NCI-H1417 (cell line): Measurements from ENCODE around the gene NRG3.

Source experiments
- DNase-seq, 3 experiments: peaks; one replicate each; lab custom pipeline; 2025; lab: John Stamatoyannopoulos, UW

NRG3 gene

DNA sequence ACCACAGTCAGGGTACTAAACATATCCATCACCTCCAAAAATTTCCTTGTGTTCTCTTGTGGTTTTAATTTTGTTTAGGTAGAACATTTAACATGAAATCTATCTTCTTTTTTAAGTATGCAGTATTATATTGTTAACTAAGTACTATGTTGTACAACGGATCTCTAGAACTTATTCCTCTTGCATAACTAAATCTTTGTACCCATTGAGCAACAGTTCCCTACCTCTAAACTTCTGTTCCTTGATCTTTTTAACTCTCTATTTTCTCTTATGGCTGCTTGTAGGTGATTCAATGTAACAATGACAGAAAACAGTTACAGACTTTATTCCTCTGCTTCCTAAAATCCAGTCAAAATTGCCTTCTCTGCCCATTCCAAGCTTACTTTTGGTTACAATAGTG is 9.9 kb downstream of the NRG3 start:
- DNase-seq = no peak

DNA sequence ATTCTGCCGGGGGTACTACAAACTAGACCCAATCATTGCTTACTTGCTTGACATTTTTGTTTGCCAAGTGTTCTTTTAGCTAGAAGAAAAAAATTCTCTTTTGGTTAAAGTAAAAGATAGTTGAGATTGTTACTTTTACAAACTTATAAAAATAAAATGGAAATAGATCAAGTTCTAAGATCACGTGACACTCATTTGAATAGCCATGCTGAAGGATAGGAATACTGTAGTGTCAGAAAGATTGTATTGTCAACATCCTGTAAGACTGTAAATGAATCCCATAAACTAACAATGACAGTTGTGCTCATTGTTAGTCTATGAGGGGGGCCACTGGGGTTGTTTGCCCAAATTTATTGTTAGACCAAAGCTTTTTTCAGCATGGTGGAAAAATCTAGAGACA is 10.5 kb downstream of the NRG3 start:
- DNase-seq = no peak

DNA sequence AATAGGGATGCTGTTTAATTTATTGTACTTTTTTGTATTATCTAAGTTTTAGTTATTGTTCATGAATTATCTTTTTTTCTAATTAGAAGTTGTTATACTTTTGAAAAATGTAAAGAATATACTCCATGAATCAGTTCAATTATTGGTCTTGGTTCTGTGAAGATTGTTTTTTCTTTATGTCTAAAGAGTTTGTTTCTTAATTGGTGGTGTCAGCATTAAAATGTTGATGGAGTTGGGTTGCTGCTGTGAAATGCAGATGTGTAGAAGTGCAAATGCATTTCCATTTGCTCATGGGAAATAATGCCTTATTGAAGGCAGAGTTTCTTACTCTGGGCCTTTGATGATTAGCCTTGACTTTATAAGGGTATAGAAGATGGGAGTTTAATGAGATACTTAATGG is 11.9 kb downstream of the NRG3 start:
- DNase-seq = no peak

DNA sequence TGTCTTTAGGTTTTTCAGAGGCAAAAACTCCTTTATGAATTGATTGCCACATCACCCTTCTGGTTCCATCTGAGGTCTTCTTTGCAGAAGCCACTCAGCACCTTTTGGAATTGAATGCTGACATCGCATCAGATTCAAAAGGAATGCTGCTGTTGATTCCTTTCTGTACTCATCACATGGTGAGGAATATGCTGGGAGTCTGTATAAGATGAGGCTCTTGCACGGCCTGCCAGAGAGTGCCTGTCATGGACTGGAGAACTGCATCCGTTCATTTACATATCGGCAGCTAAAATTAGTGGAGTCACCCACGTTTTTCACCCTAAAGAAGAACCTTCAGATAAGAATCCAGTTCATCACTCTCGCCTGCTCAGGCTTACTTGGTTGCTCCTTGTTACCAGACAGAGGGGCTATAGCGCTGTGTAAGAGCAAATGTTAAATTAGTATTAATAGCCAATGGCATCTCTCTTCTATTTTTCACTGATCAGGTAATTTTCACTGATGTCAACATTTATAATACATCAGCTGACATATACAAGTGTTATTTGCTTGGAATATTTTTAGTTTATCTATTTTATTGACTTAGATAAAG is 14.3 kb downstream of the NRG3 start:
- DNase-seq = no peak

DNA sequence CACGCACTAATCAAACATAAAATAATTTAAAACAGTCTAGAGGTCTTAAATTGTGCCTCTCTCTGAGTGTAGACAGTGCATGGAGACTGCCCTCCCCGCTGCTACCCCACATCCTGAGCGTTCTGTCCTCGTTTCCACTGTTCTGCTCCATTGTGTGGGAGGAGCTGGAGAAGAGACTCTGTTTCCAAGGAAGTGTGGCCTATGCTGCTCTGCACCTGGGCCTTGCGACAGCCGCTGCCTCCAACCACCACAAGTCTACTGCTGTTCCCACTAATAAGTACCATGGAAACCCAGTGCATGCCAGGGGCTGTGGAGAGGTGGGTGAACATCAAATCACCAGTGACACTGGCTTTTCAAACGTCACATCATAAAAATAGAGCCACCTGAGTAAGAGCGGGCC is 19.6 kb downstream of the NRG3 start:
- DNase-seq = no peak

DNA sequence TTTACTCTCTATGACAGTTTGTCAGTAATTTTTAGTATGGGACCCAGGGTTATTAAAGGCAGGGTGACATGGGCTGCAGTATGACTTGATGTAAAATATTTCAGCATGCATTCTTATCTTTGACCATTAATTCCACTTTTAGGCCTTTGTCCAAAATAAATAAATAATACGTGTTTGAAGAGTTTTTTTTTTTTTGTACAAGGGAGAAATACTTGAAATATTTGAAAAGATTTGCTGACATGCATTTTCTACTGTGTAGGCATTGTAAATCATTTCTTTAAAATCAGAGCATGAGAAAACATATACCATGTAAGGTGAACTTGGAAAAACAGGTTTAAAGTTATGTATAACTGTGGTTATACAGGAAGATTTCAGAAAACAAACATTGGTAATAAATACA is 23.5 kb downstream of the NRG3 start:
- no peak for DNase-seq

DNA sequence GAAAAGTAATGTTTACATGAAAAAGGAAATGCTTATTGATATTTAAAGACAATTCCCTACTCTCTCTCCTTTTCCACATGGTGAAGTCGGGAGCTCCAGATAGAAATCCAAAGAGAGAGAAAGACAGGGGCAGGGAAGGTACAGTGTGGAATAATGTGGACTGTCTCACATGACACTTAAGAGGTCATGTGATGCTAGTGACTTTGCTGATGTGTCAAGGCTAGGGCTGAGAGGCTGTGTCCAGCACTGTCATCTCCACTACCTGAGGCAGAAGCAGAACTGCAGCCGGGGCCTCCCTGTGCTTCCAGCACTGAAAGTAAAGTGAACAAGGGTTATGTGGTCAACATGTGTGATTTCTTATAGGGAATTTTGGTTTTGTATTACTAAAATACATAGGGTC is 26.0 kb downstream of the NRG3 start:
- no peak for DNase-seq

DNA sequence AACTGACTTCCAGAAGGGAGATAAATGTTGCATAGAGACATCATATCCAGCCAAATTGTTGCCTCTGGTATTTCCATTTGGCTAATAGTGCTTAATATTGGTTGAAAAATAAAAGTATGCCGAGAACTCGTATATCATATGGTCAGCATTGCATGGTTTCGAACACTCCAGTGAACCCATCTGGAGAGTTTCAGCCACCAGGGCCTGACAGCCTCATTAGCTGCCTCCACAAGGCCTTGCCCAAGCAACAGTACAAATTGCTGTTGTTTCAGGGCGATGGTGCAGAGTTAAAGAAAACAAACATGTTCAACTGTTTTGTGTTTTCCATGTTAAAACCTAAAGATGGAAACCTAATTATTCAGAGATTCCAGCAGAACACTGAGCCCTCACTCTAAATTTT is 28.5 kb downstream of the NRG3 start:
- DNase-seq = no peak

DNA sequence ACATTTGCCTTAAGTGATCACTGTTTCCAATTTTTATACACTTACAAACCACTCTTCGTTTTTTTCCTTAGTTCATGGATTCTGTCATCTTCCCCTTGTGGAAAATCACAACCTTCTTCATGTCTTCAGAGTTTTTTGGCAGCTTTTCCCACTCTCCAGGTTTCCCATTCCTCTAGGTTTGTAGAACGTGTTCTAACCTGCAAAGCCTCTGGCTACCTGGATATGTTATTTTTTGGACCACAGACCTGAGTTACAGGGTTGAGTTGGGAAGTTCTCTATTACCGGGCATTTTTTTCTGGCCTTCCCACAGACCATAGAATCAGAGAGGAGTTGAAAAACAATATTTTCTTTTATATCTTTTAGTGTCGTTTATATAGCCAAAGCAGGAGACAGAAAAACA is 30.2 kb downstream of the NRG3 start:
- DNase-seq = no peak

DNA sequence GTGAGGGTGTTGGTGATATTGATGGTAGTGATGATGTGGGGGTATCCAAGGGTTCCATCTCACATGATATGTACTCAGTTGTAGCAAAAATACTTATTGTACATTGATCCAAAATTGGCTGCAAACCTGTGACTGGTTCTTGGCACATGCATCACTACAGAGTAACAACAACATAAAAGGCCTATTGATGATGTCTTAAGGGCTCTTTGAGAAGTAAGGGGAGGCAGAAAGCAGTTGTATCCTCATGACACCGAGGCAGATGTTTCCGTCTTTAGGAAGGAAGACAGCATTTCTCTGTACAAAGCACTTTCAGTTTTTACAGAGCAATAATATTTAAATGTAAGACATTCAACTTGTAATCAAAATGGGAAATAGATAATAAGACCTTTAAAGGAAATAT is 34.5 kb downstream of the NRG3 start:
- DNase-seq = no peak

DNA sequence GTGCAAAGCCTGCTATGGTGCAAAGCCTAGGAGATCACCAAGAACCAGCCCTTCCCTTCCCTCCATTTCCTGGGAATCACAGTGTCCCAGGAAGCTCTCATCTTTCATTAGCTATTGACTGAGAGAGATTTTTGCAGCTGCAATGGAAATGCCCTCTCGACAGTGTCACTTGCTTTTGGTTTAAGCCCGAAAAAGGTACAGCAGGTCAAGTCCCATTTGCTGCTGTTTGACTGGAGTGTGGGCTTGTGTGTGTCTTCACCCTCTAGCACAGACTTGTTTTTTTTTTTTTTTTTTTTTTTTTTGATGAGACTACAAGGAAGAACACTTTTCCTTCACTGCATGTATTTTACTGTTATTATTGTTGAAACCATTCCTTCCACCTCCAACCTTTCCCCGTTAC is 36.3 kb downstream of the NRG3 start:
- no peak for DNase-seq

DNA sequence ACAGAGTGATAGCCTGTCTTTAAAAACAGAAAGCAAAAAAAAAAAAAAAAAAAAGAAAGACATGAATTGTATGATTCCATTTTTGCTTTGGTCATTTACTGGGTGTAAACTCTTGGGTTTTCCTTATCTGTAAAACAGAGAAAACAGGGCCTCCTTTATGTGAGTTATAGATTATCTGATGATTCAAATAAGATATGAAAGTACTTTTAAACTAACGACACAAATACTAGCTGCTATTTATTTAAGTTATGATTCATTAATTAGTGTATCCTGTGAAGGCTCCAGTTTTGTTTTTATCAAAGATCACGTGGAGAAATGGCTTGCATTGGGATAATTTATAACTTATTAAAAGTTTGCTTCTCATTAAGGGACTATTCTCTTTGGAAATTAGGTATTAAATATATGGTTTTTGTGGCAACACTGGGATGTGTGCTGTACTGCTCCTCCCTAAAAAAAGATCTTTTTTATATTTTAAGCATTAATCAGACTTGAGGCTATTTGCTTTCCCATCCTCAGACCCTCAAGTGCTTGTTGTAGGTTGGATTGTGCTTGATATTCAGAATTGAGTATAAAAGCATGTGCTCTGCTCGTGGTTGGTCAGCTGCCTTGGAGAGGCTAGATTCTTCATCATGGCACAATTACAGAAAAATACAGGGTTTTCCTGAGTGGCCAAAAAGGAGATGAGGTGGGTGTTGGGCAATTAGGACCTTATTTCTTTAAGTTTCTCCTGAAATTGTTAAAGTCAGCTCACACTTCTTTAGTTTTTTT is 39.9 kb downstream of the NRG3 start:
- DNase-seq = no peak

DNA sequence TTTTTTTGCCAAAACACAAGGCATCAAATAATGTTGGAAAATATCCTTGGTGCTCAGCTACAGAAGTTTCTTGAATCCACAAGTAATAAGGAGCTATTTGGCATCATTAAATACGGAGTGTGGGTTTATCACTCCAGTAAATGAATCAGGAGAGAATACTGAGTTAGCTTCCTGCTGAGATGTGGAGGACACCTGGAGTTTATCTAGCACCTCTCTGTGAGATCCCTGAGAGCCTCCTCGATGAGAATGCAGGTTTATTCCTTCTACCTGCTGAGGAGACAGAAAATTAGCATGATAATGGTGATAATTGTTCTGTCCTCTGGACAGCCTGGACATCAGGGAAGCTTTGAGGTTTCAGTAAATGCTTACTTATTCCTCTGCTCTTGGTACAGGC is 40.5 kb downstream of the NRG3 start:
- DNase-seq = no peak

DNA sequence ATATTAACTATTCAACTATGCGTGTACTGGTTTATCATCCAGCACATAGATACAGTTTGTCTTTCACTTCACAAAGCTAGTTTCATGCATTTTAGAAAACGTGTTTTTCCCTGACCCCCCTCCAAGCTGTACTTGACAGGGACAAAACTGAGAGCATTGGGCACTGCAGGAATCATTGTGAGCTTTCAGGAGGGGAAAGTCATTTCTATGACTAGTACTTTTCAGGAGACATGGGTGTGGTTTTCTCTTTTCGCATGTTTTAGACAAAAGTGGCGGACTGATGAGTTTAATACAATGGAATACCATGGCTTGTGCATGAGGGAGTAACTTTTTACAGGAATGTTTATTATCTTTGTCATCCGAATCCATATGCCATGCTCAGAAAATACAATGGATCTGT is 42.7 kb downstream of the NRG3 start:
- no peak for DNase-seq

DNA sequence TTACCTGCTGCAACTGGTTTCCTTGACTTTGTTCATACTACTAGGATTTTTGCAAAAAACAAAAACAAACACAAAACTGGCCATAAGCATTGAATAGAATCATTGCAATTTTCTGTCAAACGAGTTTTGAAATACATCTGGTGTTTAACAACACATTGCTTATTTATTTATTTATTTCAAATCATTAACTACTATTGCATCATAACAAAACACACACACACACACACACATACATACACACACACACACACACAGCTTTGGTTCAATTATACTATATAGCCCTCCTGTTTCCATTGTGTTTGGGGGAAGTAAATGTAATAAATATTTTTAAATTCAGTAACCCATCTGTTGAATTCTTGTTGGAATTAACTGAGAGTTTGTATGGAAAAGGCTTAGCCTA is 43.8 kb downstream of the NRG3 start:
- no peak for DNase-seq

DNA sequence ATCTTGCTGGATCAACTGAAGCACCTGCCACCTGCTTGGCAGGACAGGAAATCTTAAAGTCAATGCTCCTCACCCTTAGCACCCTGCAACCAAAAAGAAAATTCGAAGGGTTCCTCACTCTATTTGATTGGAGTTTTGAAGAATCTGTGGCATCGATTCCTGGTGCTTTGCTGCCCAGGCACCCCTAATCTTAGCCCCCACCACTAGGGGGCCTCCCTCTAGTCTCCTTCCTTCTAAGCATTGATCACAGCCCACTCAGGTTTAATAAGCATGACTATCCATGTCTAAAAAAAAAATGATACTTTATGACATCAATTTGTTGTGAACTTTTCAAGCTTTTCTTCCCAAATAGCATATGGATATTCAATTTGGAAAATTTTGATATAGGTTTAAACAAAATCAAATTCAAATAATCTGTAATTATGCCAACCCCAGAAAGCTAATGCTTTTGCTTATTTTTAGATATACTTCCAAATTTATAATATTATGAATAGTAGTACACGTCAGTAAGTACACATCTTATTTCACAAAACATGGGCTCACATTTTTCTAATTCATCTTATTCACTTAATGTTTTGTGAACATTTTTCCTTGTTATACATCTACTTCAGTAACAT is 45.3 kb downstream of the NRG3 start:
- peak in 1 of 3 experiments; percentile 0 for DNase-seq

DNA sequence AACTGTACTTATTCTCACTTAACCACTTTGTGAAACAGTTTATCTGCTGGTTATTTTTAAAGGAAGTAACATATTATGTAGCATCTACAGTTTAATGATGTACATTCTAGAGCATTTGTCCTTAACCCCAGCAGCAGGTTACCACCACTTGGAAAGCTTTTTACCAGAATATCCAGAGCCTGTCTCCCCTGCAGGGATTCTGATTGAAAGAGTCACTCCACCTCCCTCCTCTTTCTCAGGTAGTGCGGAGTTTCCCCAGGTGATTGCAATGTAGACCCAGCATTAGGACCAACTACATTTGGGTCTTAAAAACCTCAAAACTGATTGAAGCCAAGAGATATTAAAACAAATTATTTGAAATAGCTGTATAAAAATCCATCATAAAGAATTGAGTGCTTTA is 53.1 kb downstream of the NRG3 start:
- DNase-seq = no peak

DNA sequence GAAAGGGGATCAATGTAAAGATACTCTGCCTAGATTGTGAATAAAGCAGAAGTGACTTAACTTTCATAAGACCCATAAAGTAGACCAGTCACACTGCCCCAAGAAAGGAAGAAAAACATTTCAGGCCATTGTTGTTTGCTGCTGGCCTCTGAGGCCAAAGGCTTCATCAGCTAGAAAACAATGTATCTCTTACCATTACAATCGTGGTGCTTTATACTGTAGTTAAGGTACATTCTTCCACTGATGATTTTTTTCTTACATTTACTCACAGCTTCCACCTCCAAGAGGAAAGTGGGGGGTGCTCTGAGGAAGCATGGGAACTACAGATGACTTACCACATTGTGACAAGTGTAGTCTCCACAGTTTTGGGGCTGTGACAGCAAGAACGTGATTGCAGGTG is 68.6 kb downstream of the NRG3 start:
- no peak for DNase-seq

DNA sequence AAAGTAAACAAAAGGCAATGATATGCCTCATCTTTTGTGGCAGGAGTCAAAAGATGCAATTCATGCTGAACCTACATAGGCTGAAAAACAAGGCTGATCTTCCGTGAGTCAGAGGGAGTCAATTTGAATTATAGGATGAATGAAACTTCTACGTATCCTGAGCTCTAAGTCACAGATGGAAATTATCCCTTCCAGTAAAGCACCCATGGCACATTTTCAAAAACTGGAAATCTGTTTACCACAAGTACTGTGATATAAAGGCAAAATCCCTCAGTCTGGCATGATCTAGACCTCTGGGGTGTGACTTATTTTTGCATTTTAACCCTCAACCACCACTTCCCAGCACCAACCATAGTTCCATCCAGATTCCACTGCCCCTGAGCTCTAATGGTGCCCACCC is 69.6 kb downstream of the NRG3 start:
- no peak for DNase-seq

DNA sequence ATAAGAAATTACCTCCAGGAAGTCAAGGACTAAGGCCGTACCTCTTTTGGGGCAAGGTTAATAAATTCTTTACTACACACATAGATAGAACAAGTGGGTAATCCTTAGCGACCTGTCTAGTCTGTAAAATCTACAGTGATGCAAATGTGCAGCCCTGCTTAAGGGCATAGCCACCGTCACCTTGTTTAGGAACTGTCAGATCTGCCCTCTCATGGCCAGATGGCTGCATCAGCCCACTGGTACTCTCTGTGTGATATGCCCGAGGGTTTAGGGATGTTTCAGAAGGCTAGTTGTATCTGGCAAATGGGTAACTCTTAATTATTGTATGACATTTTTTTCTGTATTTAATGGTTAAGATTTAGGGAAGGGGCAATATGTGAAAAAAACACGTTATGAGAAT is 74.3 kb downstream of the NRG3 start:
- no peak for DNase-seq

DNA sequence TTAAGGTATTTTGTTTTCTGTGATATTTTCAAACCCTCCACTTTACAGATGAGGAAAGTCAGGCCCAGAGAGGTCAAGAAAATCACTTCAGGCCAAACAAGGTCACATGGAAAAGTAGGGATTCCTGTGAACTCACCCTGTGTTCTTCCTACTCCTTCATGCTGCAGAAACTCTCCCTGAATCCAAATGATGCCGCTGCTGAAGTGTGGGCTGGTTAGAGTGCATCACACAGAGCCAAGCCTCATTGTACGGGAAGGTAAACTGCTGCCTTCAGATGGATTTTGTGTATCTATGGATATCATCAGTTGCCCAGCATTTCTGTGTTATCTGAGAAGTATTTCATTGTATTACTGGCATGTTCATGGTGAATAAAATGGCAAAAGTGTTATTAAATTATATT is 75.4 kb downstream of the NRG3 start:
- no peak for DNase-seq

DNA sequence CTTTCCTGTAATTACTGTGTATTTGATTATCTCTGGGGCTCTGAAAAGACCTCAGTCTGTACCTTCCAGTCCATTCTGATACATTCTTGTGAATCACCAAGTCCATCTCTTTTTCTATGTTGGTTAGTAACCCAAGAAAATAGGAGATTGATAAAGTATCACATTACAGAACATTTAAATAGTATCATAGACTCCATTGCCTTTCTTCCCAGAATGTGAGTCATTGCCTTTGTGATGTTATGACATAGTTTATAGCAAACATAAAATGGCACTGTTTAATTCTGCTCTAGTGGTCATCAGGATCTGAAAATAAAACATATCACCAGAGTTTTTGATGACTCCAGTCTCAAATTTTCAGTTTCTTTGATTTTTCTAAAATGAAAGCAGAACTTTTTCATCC is 78.4 kb downstream of the NRG3 start:
- DNase-seq = no peak

DNA sequence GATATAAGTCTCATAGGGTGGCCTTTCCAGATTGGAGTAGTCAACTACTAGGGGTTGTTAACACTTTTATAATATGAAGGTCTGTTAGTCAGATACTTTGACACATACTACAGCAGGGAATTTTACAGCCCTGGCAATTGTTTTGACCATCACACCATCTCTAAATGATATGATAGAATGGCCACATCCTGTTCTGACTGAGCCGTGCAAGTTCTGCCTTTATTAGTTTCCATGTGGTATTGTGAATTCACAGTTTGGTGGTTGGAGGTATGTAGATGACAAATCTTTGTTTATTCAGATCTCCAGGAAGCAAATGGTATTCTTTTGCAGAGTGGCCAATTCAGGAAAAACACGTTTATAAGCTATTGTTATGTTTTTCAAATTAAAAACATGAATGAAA is 83.0 kb downstream of the NRG3 start:
- no peak for DNase-seq

DNA sequence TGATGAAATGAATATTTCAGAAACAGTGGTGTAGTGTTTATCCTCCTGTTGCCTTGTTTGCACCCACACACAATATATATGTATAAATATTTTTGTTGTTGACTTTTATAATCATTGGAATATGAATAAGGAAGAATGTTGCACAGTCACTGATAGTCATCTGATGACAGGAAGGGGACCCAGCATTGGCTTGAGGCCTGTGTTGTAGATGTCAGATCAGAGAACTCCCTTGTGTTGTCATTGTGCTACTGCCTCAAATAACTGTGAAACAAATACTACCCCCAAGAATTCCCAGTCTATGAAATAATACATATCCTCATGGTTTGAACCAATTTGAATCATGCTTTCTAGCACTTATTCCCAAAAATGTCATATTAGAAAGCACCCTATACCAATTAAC is 84.0 kb downstream of the NRG3 start:
- DNase-seq = no peak
